CD14-positive monocyte (primary cell): Measurements from ENCODE around the gene PATJ. TPM values are rescaled to one million over a fixed set of nuclear protein-coding genes. Genes with fewer than 3 reads are reported as not detected.
"Not testable (repeated sequence)": the region's sequence is repeated elsewhere in the genome, so short reads cannot be mapped to it uniquely, and the experiment has no call there.

Experiments used
- DNase-seq, 3 donors: peaks; one replicate each; pipeline ENCODE4 v3.0.0-alpha.2; 2011 to 2022
- H2AFZ ChIP-seq: 2 replicates; pipeline ENCODE4 v1.6.0; 2012; ENCODE audit warnings: mild to moderate bottlenecking, low read depth, low read length, inconsistent platforms; ENCODE audit not compliant: insufficient read depth, poor library complexity, severe bottlenecking
- H3K27ac ChIP-seq, 2 donors: 1 replicate in 1 of 2; 2 replicates in 1 of 2; pipeline ENCODE4 v1.5.1; 2012 to 2013; ENCODE audit warnings: low read length in 2 of 2, control low read depth in 1 of 2, inconsistent platforms in 1 of 2, low read depth in 1 of 2, mild to moderate bottlenecking in 1 of 2
- H3K27me3 ChIP-seq, 2 donors: one replicate each; pipeline versions ENCODE4 v1.6.0 to v1.6.1; 2011 to 2013; ENCODE audit warnings: low read length in 2 of 2; ENCODE audit not compliant: control insufficient read depth in 2 of 2, insufficient read depth in 2 of 2
- H3K36me3 ChIP-seq, 2 donors: replicated peaks in 1 of 2; 1 replicate in 1 of 2; 2 replicates in 1 of 2; pipeline versions ENCODE4 v1.5.1 to v1.6.1; 2012 to 2013; ENCODE audit warnings: low read length in 2 of 2, control low read depth in 1 of 2, inconsistent platforms in 1 of 2, mild to moderate bottlenecking in 1 of 2; ENCODE audit not compliant: insufficient read depth in 2 of 2, control insufficient read depth in 1 of 2
- H3K4me1 ChIP-seq, 2 donors: 1 replicate in 1 of 2; 2 replicates in 1 of 2; pipeline versions ENCODE4 v1.5.1 to v1.6.1; 2012 to 2013; ENCODE audit warnings: low read length in 2 of 2, control low read depth in 1 of 2, inconsistent platforms in 1 of 2, mild to moderate bottlenecking in 1 of 2, moderate library complexity in 1 of 2; ENCODE audit not compliant: insufficient read depth in 2 of 2, control insufficient read depth in 1 of 2
- H3K4me2 ChIP-seq: replicated peaks from 2 replicates; pipeline ENCODE3; 2012; ENCODE audit warnings: low read length, moderate library complexity, mild to moderate bottlenecking; ENCODE audit not compliant: poor library complexity, severe bottlenecking; ENCODE audit errors: extremely low read depth
- H3K4me3 ChIP-seq, 3 experiments: fragments of 200-600 bp in 1 of 3; sonication (generic) in 1 of 3; replicated peaks in 1 of 3; 1 replicate in 2 of 3; 2 replicates in 1 of 3; pipeline ENCODE4 v1.5.1; 2011 to 2013; ENCODE audit warnings: low read length in 3 of 3, mild to moderate bottlenecking in 3 of 3, control low read depth in 2 of 3, low read depth in 2 of 3, inconsistent platforms in 1 of 3, moderate library complexity in 1 of 3
- H3K79me2 ChIP-seq: 2 replicates; pipeline ENCODE4 v1.6.0; 2012; ENCODE audit warnings: mild to moderate bottlenecking, control low read depth, inconsistent platforms, low read length, moderate library complexity; ENCODE audit not compliant: insufficient read depth
- H3K9ac ChIP-seq: 2 replicates; pipeline ENCODE4 v1.6.0; 2017; ENCODE audit warnings: low read length, mild to moderate bottlenecking; ENCODE audit not compliant: insufficient read depth, poor library complexity, severe bottlenecking
- H3K9me3 ChIP-seq, 2 donors: replicated peaks in 1 of 2; 1 replicate in 1 of 2; 2 replicates in 1 of 2; pipeline versions ENCODE4 v1.5.1 to v1.6.1; 2012 to 2013; ENCODE audit warnings: low read length in 2 of 2, control low read depth in 1 of 2; ENCODE audit not compliant: control insufficient read depth in 1 of 2, insufficient read depth in 1 of 2
- H4K20me1 ChIP-seq: 2 replicates; pipeline ENCODE4 v1.6.0; 2012; ENCODE audit warnings: mild to moderate bottlenecking, low read length, control low read depth, moderate library complexity; ENCODE audit not compliant: insufficient read depth
- H3K27ac Mint-ChIP-seq, 7 donors: one replicate each; pipeline ENCODE4 v1.8.0; 2020; ENCODE audit warnings: mild to moderate bottlenecking in 7 of 7, mixed read lengths in 7 of 7, moderate library complexity in 6 of 7, inconsistent platforms in 2 of 7
- H3K27me3 Mint-ChIP-seq, 3 donors: one replicate each; pipeline ENCODE4 v1.8.0; 2021 to 2022; ENCODE audit warnings: low read depth in 3 of 3, mild to moderate bottlenecking in 3 of 3, mixed read lengths in 3 of 3, moderate library complexity in 3 of 3, inconsistent platforms in 1 of 3
- H3K36me3 Mint-ChIP-seq, 2 donors: one replicate each; pipeline ENCODE4 v1.8.0; 2020; ENCODE audit warnings: mixed read lengths in 2 of 2, inconsistent platforms in 1 of 2, mild to moderate bottlenecking in 1 of 2
- H3K4me1 Mint-ChIP-seq: one replicate; pipeline ENCODE4 v1.8.0; 2020; ENCODE audit warnings: mild to moderate bottlenecking, mixed read lengths
- H3K4me3 Mint-ChIP-seq, 2 donors: one replicate each; pipeline ENCODE4 v1.8.0; 2020; ENCODE audit warnings: mild to moderate bottlenecking in 2 of 2, mixed read lengths in 2 of 2, moderate library complexity in 1 of 2
- H3K9me3 Mint-ChIP-seq, 7 donors: one replicate each; pipeline ENCODE4 v1.8.0; 2020 to 2022; ENCODE audit warnings: mixed read lengths in 7 of 7, mild to moderate bottlenecking in 6 of 7, moderate library complexity in 6 of 7, inconsistent platforms in 2 of 7
- WGBS: methylation state at CpG from one replicate; pipeline ENCODE4 v1.1.5; 2013; ENCODE audit warnings: missing lambda C conversion rate; ENCODE audit not compliant: insufficient coverage; 5-methylcytosine and 5-hydroxymethylcytosine counted together
- intact Hi-C, 2 donors: fragments of 100-400 bp; cut with micrococcal nuclease; formaldehyde crosslinking; loops; one replicate each; pipeline versions ENCODE4 v1.15.0 to v1.15.1; 2023
- polyA plus RNA-seq, 3 donors: library from polyadenylated mRNA; depleted of rRNA in 1 of 3; unstranded in 2 of 3; stranded (reverse) in 1 of 3; fragments of 300-500 nt in 2 of 3; fragments of >200 nt in 1 of 3; fragmentation: Illumina TruSeq in 2 of 3; gene quantifications; 1 replicate in 2 of 3; 2 replicates in 1 of 3; pipeline ENCODE4 v1.2.3, GENCODE V29; 2012 to 2021
- TF ChIP-seq, protein P1 (sequence below): fragments of 200-600 bp; IDR thresholded peaks from one replicate; pipeline ENCODE4 v1.8.0; 2022; ENCODE audit warnings: antibody characterized with exemption, mild to moderate bottlenecking

PATJ gene
- polyA plus RNA-seq, 3 donors, result 0.01 to 0.23 TPM; not detected in 1

DNA sequence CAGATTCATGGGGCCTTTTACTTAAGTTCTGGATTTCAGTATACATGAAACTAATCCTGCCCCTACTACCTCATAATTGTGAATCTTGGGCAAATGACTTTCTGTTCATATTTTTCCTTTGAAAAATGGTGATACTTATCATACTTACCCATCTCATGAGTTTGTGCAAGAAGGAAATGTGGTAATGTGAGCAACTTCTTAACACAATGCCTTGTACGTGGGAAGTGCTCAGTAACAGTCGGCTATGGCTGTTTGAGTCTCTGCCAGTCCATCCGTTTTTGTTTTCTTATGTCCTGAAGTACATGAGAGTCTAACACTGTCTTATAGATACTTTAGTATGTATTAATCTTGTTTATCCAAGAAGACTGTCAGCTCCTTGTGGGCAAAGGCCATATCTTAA lies 86.5 kb downstream of the PATJ start:
- no peak overlapping the region for H3K27ac Mint-ChIP-seq
- no peak for DNase-seq
- no peaks in the 10 kb centered on the region for H3K27me3 Mint-ChIP-seq
- no CpG with 5 or more reads among the region's 3 CpGs for WGBS
- H3K36me3 Mint-ChIP-seq, result no peaks in the 10 kb centered on the region
- Histone ChIP-seq H3K9ac (no peak overlapping the region), H3K27ac (no peak overlapping the region), H3K4me3 (no peak overlapping the region), H3K27me3 (no peaks in the 10 kb centered on the region), H3K9me3 (no peaks in the 10 kb centered on the region), H3K79me2 (no peaks in the 10 kb centered on the region), H3K4me1 (no peaks in the 10 kb centered on the region), H3K36me3 (no peaks in the 10 kb centered on the region), H3K4me2 (no peak overlapping the region), H4K20me1 (no peaks in the 10 kb centered on the region), H2AFZ (peak overlapping the region; percentile 41)
- peaks cover 0 to 3% (median 0%) of the 10 kb centered on the region in 7 donors for H3K9me3 Mint-ChIP-seq
- TF ChIP-seq, protein P1, sequence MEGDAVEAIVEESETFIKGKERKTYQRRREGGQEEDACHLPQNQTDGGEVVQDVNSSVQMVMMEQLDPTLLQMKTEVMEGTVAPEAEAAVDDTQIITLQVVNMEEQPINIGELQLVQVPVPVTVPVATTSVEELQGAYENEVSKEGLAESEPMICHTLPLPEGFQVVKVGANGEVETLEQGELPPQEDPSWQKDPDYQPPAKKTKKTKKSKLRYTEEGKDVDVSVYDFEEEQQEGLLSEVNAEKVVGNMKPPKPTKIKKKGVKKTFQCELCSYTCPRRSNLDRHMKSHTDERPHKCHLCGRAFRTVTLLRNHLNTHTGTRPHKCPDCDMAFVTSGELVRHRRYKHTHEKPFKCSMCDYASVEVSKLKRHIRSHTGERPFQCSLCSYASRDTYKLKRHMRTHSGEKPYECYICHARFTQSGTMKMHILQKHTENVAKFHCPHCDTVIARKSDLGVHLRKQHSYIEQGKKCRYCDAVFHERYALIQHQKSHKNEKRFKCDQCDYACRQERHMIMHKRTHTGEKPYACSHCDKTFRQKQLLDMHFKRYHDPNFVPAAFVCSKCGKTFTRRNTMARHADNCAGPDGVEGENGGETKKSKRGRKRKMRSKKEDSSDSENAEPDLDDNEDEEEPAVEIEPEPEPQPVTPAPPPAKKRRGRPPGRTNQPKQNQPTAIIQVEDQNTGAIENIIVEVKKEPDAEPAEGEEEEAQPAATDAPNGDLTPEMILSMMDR, result no peak
- intact Hi-C loops, result no loop called here
- no peak overlapping the region for H3K4me3 Mint-ChIP-seq
- peaks cover 16% of the 10 kb centered on the region for H3K4me1 Mint-ChIP-seq

GRCh38 chr1:61836649-61837048 lies 94.4 kb downstream of the PATJ start:
- H3K9me3 Mint-ChIP-seq, result peaks cover 0 to 4% (median 0%) of the 10 kb centered on the region in 7 donors
- 63% methylated on average over 1 of the region's 3 CpGs for WGBS

DNA sequence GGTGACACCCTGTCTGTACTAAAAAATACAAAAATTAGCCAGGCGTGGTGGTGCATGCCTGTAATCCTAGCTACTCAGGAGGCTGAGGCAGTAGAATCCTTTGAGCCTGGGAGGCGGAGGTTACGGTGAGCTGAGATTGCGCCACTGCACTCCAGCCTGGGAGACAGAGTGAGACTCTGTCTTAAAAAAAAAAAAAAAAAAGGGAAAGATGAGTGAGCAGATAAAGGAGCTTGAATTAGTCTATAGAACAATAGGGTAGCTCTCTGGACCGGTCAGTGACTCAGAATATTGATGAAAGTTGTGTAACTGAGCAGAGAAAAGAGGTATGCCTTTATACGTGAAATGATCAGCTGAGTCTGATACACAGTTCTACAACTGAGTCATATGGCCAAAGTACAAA lies 95.3 kb downstream of the PATJ start:
- H3K36me3 ChIP-seq, H3K4me1 ChIP-seq, H3K9me3 ChIP-seq, H3K4me3 Mint-ChIP-seq, H3K4me2 ChIP-seq, H3K27ac ChIP-seq, H3K9me3 Mint-ChIP-seq, H3K27me3 Mint-ChIP-seq, H3K27me3 ChIP-seq, H3K4me3 ChIP-seq, H3K9ac ChIP-seq, DNase-seq, H3K36me3 Mint-ChIP-seq, intact Hi-C loops, H4K20me1 ChIP-seq, H2AFZ ChIP-seq, H3K79me2 ChIP-seq: not testable (repeated sequence)
- WGBS, result 80% methylated on average over 1 of the region's 6 CpGs
- H3K27ac Mint-ChIP-seq, result peak overlapping the region in 1 of 7 donors; percentile 13
- peaks cover 10% of the 10 kb centered on the region for H3K4me1 Mint-ChIP-seq

More at GRCh38 chr1:61836649-61837048, 94.4 kb downstream of the PATJ start:
- no peak overlapping the region for H3K4me3 ChIP-seq
- H3K4me1 ChIP-seq, result no peaks in the 10 kb centered on the region
- TF ChIP-seq, protein P1, result no peak
- Mint-ChIP-seq H3K36me3 (no peaks in the 10 kb centered on the region), H3K4me1 (peaks cover 10% of the 10 kb centered on the region), H3K4me3 (no peak overlapping the region), H3K27ac (no peak overlapping the region), H3K27me3 (peaks cover 0 to 2% (median 0%) of the 10 kb centered on the region in 3 donors)
- no peak overlapping the region for H3K27ac ChIP-seq
- no peaks in the 10 kb centered on the region for H3K27me3 ChIP-seq
- H3K36me3 ChIP-seq, result no peaks in the 10 kb centered on the region
- no peaks in the 10 kb centered on the region for H3K79me2 ChIP-seq
- no peak overlapping the region for H3K9ac ChIP-seq
- H2AFZ ChIP-seq, result no peak overlapping the region
- no peak overlapping the region for H3K4me2 ChIP-seq
- no peaks in the 10 kb centered on the region for H3K9me3 ChIP-seq
- intact Hi-C loops, result no loop called here
- DNase-seq, result no peak
- H4K20me1 ChIP-seq, result no peaks in the 10 kb centered on the region
